HG03097 (cell line): ENCODE measurements around the gene CLEC2A.

Experiments
- ATAC-seq: cut with Tn5 transposase; IDR thresholded peaks from one replicate; pipeline ENCODE4 v1.9.1; 2021; ENCODE audit not compliant: unreplicated experiment, low FRiP score

The CLEC2A gene

GRCh38 chr12:9936591-9936990 is 4.4 kb upstream of the CLEC2A start:
- ATAC-seq: no peak

- ATAC-seq: no peak
These were observed 2.9 kb upstream of the CLEC2A start for GRCh38 chr12:9935026-9935425.

- no peak for ATAC-seq
These were observed 1.8 kb upstream of the CLEC2A start for GRCh38 chr12:9933958-9934357.

GRCh38 chr12:9931245-9931644 is 925 bp downstream of the CLEC2A start:
- no peak for ATAC-seq

GRCh38 chr12:9928607-9929006 is 3.6 kb downstream of the CLEC2A start:
- ATAC-seq: no peak

GRCh38 chr12:9926876-9927275 is 5.3 kb downstream of the CLEC2A start:
- ATAC-seq: no peak

- no peak for ATAC-seq
These were observed 6.3 kb downstream of the CLEC2A start for GRCh38 chr12:9925705-9926393.

GRCh38 chr12:9922429-9922828 is 9.7 kb downstream of the CLEC2A start:
- ATAC-seq: no peak

GRCh38 chr12:9920451-9920850 is 11.7 kb downstream of the CLEC2A start:
- no peak for ATAC-seq

GRCh38 chr12:9919443-9919842 is 12.7 kb downstream of the CLEC2A start:
- ATAC-seq: no peak

- ATAC-seq: no peak
These were observed 20.5 kb downstream of the CLEC2A start for GRCh38 chr12:9911708-9912107.

GRCh38 chr12:9910716-9911421 is 21.3 kb downstream of the CLEC2A start:
- no peak for ATAC-seq

GRCh38 chr12:9909724-9910123 is 22.4 kb downstream of the CLEC2A start:
- ATAC-seq: no peak

GRCh38 chr12:9908350-9908749 is 23.8 kb downstream of the CLEC2A start:
- ATAC-seq: no peak

- ATAC-seq: no peak
These were observed 24.4 kb downstream of the CLEC2A start for GRCh38 chr12:9907769-9908168.

GRCh38 chr12:9906873-9907272 is 25.3 kb downstream of the CLEC2A start:
- no peak for ATAC-seq

- ATAC-seq: no peak
These were observed 29.5 kb downstream of the CLEC2A start for GRCh38 chr12:9902539-9903228.

GRCh38 chr12:9900930-9901329 is 31.2 kb downstream of the CLEC2A start:
- ATAC-seq: no peak

- ATAC-seq: no peak
These were observed 33.0 kb downstream of the CLEC2A start for GRCh38 chr12:9899209-9899608.

GRCh38 chr12:9897535-9897934 is 34.6 kb downstream of the CLEC2A start:
- ATAC-seq: no peak

GRCh38 chr12:9895215-9895971 is 36.8 kb downstream of the CLEC2A start:
- no peak for ATAC-seq
